NCI-H446 (cell line): Measurements from ENCODE around the gene ANKS1B.
A peak's percentile ranks its signal among the peaks of the same experiment; 100 is the strongest.
"Not testable (repeated sequence)": the region's sequence is repeated elsewhere in the genome, so short reads cannot be mapped to it uniquely, and the experiment has no call there.

ENCODE experiments used
- DNase-seq, 2 experiments: peaks; one replicate each; lab custom pipeline; 2025; lab: John Stamatoyannopoulos, UW

Gene ANKS1B

DNA sequence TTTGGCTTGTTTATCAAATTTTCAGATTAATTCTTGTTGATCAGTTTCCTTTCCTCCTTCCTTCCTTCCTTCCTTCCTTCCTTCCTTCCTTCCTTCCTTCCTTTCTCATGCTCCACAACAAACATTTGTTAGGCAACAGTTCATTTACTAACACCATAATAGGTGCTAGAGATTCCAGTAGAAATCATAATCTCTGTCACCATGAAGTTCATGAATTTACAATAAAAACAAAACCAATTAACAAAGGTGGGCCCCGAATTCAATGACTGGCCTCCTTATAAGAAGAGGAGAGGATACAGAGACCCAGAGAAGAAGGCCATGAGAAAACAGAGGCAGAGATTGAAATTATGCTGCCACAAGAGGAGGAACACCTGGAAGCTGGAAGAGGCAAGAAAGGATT lies 604.0 kb downstream of the ANKS1B start:
- no peak for DNase-seq

DNA sequence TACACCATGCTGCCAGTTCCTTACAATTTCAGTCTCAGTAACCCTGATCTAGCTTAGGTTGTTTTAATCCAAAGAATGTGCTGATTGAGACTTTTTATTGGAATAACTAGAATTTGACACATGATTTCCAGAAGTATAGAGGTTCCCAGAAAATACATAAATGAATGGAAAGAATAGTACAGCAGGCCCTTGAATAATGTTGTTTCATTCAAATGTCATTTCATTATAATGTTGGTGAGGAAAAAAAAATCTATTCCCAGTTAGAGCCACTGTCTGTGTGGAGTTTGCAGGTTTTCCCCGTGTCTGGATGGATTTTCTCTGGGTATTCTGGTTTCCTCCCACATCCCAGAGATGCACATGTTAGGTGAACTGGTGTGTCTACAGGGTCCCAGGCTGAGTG lies 610.7 kb downstream of the ANKS1B start:
- no peak for DNase-seq

DNA sequence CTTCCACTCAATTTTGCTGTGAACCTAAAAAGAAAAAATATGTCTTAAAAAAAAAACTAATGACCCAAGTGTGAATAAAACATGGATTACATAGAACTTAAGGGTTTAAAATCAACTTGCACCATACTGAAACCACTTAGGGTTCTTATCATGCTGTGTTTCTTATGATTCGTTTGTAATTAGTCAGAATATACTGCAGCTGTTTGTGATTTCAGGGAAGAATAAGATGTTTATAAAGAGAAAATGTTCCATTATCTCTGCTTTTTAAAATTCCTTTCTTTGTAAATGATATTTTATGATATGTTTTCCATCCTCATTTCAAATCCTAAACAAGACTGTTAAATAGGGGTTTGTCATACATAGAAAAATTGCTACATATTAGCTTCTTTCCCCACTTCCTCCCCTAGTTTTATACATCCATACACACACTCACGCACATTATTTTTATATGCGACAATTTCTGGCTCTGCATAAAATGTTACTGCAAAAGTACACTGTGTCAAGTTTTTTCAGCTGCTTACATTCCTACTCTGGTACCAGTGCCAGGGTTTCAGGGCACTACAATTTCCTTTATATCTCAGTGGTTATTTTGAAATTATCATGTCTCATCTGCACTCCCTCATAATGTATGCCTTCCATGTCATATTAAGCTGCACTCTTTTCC lies 612.3 kb downstream of the ANKS1B start:
- DNase-seq: no peak

DNA sequence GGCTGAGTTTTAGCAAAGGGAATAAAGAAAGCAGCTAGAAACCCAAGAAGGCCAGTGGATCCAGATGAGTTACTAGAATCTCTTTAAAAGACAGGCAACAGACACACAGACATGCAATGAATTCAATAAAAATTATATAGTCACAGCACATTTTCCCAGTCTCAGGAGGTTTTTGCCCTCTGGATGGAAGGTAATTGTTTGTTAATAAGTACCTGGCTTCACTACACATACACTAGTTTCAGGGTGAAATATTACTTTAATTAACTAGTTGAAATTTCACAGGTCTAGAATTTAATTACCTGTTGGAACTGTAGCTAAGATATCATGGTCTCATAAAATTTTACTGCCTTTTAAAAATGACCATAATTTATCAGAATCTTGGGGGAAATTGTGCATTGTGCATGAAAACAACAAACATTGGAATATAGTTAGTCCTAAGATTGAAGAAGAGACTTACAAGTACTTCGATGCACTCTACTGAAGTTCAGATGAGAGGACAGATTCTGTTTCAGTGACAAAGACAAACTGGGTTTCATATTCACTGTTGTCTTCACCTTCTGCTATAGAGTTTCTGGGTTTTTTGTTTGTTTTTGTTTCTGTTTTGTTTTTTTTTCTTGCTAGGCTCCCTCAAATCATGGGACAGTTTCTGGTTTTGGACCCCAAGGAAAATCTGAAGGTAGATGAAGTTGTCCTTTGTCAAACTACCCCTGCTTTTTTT lies 614.2 kb downstream of the ANKS1B start:
- no peak for DNase-seq

DNA sequence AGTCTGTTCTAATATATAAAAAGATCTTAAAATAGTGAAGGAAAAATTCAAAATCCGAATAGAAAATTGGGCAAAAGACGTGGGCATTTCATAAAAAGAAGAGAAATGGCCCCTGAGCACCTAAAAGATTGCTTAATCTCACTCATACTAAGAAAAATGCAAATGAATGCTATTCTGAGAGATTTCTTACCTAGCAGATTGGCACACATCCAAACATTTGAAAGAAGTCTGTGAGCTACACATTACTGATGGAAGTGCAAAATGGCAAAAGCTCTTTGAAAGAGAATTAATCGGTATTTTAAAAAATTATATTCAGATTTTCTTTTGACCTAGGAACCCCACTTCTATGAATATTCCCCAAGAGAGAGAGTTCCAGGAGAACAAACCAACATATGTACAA lies 617.6 kb downstream of the ANKS1B start:
- no peak for DNase-seq

DNA sequence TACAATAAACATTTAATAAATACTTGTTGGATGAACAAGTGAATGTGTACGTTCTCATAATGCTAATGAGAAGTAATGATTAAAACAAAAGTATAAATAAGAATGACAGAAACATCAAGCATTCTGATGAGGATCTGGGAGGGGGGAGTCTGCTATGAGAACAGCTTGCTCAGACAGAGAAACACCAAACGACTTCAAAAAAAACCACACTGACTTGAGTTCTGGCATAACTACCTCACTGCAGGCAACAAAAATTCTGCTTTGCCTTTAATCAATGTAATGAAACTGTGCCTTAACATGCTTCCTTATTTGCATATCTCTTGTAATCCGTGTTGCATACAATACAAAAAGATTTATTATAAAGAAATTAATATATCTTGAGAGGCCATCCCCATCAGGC lies 632.5 kb downstream of the ANKS1B start:
- no peak for DNase-seq

DNA sequence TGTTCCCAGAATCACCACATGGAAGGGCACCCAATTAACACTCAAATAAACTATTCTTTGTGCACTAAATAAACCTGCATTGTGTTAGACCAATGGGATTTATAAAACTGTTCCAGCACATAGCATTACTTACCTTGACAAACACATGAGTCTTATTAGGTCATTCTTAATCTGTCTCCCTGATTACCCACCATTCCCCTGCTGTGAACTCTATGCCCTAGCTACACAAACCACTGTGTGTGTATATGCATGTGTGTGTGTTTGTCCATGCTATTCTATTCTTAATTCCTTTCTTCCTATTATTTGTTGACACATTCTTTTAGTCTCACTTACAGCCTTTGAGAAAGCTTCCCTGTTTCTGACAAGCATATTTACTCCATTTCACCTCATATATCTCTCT lies 640.8 kb downstream of the ANKS1B start:
- DNase-seq: no peak

DNA sequence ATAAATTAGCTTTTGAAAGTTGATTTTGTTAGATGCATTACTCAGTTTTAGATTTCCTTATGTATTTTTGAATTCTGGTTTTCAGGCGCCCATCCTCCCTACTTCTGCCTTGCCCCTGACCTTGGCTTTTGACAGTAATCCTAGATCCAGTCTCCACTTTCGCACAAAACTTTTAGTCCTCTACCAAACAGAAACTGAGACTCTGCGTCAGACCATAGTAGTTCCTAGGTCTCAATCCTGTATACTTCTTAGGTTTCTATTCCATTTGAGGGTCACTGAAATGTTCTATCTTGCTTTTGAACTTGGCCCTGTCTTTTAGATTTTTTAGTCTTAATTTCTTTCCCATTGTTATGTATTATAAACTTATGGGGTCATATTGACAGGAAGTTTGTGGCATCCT lies 645.1 kb downstream of the ANKS1B start:
- no peak for DNase-seq

DNA sequence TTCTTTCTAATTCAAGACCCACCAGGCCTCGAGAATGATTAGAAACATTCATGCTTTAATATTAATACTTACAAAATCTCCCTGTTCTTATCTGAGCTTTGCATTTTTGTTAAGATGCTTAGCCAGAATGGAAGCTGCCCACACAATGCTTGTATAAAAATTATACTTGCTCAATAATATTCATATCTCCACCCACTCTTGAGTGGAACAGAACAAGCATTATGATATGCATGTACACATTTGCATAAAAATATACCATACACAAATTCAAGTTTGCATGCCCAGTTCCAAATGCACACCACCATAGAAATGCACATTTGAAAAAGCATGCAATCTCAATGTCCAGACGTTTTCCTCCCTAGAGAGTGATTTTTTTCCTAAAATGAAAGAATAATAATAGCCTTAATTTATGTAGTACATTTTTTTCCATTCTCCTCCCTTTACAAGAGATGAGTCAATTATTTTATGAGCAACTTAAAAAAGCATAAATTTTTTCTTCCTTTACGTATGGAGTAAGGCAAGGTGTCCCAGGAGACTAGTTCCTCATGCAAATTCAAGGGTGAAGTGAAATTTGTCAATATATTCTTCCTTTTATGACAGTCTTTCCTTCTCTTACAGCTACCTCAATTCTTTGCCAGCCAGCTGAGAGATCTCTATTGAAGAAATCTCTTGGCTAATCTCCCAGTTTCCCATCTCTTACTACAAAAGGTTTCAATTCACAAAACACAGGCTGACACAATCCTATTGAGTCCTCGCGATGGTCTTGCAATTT lies 650.3 kb downstream of the ANKS1B start:
- DNase-seq: peak; percentile 11 to 55

DNA sequence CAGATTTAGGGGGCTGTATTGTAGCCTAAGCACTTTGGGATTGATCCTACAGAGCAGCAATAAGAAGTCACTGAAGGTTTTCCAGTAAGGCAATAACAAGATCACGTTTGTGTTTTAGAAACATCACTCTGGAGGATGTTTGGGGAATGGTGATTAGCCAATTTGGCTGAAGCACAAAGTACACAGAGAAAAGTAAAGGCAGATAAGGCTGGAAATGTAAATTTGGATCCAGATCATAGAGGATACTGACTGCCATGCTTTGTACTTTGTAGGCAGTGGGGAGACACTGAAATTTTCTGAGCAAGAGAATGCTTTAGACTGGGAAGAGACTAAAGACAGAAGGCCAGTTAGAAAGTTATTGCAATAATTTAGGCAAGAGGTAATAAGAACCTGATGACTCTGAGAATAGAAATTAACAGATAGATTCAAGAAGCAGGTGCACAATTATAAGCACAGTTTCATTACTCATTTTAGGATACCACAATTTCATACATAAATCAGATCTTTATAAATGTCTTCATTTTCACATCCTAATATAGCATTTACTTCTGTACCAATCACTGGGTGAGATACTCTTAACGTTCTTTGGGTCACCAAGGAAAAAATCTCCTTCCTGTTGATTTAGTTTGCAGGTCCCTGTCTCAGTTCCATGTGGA lies 651.7 kb downstream of the ANKS1B start:
- DNase-seq: no peak

DNA sequence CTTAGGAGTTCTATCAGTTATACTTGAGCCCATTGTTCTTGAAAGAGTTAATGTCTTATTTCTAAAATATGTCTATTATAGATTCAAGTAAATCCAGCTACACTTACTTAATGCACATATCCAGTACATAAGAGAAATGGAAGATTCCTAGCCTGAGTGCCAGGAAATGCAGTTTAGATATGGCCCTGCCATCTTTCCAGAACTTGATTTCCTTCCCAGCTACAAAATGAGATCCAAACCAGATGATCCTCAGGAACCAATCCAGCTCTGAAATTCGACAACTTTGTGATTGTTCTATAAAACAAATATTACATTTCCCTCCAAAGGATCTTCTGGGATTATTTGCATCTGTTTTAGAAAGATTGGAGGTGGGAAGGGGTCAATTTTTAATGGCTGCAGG lies 654.5 kb downstream of the ANKS1B start:
- no peak for DNase-seq

DNA sequence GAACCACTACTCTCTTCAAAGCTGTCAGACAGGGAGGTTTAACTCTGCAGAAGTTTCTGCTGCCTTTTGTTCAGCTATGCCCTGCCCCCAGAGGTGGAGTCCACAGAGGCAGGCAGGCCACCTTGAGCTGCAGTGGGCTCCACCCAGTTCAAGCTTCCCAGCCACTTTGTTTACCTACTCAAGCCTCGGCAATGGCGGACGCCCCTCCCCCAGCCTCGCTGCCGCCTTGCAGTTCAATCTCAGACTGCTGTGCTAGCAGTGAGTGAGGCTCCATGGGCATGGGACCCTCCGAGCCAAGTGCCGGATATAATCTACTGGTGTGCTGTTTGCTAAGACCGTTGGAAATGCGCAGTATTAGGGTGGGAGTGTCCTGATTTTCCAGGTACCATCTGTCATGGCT lies 663.5 kb downstream of the ANKS1B start:
- not testable (repeated sequence) for DNase-seq

DNA sequence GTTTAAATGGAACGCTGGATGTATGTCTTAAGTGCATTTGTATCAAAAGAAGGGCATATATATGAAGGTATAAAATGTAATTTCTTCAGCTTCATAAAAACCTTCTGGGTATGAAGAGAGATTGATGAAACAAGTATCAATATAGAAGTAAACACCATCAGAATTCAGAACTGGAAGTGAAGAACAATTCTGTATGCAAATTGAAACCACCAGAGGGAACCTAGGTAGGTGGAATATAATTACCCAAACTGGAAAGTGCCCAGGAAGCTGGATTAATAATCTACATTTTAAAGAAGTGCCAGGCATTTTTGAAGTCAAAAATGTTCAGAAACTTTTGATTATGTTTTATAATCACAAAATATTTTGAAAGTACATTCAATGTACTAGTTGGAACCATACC lies 673.4 kb downstream of the ANKS1B start:
- DNase-seq: no peak

DNA sequence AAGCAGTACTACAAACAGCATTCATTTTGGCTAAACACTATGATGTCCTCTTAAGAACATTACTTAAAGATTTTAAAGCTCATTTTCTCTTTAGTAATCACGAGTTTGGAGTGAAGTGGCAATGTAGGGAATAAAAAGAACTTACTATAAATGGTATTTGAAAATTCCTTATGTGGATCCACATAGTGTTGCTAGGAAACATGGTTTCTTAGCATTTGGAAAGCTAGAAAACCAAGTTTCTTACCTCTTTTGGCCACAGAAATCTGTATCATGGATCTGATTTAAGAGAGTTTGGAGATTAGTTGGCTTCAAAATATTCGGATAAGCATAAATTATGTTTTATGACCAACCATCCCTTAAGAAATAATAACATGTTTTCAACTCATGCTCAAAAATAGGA lies 674.9 kb downstream of the ANKS1B start:
- DNase-seq: no peak

DNA sequence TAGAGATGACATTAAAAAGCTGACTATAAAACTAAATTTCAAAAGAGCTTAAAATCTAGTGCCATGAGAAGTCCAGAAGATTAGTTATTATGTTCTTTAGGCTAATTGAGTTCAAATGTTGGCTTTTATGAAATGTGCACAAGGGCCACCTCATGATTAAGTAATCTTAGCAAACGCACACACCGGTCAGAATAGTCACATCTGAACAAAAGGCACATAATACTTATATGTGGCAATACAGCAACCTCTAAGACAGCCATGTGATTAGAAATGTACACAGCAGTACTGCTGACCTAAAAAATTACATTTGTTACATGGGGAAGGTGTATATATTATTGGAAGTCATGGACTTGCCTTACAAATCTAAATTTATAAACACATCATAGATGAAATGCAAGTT lies 681.9 kb downstream of the ANKS1B start:
- no peak for DNase-seq

DNA sequence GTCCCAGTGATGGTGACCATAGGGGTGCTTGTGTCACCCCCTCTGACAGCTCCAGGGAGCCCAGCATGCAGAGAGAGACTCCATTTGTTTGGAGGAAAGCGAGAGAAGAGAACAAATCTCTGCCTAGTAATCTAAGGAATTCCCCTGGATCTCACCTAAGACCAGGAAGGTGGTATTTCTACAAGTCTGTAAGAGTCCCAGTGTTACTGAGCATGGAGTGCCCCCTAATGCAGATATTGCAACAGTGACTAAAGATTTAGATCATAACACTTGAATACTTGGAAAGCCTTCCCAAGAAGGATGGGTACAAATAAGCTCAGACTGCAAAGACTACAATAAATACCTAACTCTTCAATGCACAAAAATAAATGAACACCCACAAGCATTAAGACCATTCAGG lies 697.6 kb downstream of the ANKS1B start:
- DNase-seq: no peak

DNA sequence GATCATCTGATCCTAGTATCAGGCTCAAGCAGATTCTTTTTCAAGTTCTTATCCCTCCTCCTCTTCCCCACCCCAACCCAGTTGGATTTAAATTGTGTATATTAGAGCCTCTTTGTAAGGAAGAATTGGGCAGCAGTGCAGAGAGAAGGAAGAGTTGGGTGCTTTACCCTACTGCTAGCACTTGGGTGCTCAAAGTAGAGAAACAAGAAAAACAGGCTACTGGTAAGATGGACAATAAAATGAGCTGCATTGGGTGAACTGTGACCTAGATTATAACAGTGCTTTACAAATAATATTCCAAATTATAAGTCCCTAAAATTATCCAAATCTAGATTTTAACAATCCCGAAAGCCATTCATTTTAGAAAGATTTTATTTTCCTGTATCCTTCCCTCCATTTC lies 700.6 kb downstream of the ANKS1B start:
- no peak for DNase-seq

DNA sequence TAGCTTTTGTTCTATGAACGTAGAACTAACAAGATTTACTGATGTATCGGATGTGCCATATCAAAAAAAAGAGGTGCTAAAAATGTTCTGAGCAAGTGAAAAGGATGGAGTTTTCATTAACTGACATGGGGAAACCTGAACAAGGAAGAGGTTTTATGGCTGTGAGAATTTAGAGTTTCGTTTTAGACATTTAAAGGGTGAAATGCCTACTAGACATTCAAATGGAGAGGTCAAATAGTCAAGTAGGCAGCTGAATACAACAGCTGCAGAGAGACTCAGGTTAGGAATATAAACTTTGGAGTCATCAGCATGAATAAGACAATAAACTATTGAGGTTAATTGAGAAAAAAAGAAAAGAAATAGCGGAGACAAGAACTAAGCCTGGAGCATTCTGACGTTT lies 702.1 kb downstream of the ANKS1B start:
- DNase-seq: no peak

DNA sequence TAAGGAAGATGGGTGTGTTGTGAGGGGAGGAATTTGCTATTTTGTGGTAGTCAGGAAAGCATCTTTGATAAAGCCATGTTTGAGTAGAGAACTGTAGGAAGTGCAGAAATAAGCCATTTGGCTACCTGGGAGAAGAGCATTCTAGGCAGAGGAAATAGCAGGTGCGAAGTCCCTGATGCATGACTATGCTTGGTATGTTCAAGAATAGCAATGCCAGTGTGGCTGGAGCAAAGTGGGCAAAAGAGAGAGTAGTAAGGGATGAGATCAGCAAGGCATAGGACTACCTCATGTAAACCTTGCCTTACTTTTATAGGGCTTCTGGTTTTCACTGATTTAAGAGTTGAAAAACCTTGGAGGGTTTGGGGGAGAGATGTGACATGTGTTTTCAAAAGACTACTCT lies 702.6 kb downstream of the ANKS1B start:
- DNase-seq: no peak

DNA sequence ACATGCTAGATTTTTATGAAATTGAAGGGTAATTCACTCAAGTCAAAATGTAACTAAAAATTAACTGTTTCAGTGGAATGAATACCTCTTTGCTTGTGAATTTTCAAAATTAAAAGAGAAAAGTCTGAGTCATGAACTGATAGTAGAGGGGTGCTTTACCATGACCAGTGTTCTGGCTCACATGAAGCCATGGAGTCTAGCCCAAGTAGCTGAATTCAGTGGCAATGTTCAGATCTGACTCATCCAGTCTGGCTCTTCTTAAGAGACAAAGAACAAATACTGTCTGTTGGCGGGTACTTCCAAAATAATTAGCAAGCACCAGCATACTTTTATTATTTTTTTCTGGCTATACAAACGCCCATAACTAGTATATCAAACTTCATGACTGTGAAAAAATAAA lies 703.5 kb downstream of the ANKS1B start:
- DNase-seq: peak; percentile 15 to 63

DNA sequence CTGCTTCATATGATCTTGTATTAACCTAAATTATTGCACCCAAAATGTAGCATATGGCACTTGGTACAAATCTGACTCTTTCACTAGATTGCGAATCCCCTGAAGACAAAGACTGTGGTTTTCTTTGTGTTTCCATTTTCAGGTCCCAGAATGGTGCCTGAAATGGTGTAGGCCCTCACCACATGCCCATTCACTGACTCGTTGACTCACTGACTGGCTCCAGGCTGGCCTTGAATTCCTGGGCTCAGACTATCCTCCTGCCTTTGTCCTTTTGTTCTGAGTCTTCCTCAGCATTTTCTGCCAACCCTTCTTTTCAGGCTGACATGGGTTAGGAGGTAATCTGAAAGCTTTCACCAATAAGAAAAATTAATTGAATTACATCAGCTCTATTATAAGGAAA lies 705.8 kb downstream of the ANKS1B start:
- no peak for DNase-seq

DNA sequence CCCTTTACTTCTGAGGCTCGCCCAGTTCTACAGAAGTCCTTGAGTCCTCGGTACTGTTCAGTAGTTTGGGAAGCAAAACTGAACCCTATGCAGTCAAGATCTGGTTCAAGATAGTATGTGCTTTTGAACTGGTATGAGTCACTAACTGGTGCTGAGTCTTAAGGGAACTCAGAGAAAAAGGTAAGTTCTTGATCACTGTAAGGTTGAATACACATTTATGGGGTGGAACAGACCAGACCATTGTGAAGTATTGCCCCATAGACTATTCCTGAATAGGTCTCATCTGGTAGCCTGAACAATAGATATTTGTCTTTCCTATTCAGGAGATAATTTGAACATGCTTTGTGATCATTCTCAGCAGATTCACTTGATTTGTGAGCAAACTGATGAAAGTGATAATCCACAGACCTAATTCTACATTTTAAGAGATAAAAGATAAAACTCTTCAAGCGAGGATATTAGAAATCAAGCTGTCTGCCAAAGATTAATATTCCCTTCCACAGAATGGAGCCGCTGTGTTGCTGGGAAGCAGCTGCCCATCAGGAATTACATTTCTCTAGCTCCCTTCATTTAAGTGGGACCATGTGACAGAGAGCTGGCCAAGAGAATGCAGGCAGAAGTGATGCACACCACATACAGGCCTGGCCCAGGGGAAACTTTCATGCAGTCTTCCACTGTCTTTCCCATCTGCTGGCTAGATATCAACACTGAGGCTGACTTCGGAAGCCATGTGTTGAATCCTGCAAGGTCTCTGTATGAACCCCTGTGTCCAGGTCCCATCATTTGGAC lies 707.0 kb downstream of the ANKS1B start:
- DNase-seq: peak in 1 of 2 experiments; percentile 17
